Mesendoderm (in vitro differentiated cells): ENCODE measurements around the gene ITGB3BP.

ENCODE experiments used
- DNase-seq: peaks from one replicate; pipeline ENCODE4 v3.0.0; 2013
- H2AK5ac ChIP-seq: 2 replicates; pipeline ENCODE4 v1.6.1; 2013; ENCODE audit warnings: low read length, inconsistent platforms
- H2BK120ac ChIP-seq: 2 replicates; pipeline ENCODE4 v1.6.1; 2013; ENCODE audit warnings: low read depth, mild to moderate bottlenecking, low read length, moderate library complexity, mixed read lengths
- H2BK15ac ChIP-seq: replicated peaks from 2 replicates; pipeline ENCODE4 v1.6.1; 2013; ENCODE audit warnings: low read depth, mild to moderate bottlenecking, moderate library complexity
- H2BK5ac ChIP-seq: 2 replicates; pipeline ENCODE4 v1.6.1; 2013; ENCODE audit warnings: low read length, inconsistent platforms
- H3K18ac ChIP-seq: 2 replicates; pipeline ENCODE4 v1.6.1; 2013; ENCODE audit warnings: mild to moderate bottlenecking, low read length, mixed read lengths
- H3K23ac ChIP-seq: one replicate; pipeline ENCODE4 v1.6.1; 2013; ENCODE audit warnings: low read length
- H3K27ac ChIP-seq: 2 replicates; pipeline ENCODE4 v1.5.1; 2013; ENCODE audit warnings: low read depth, mild to moderate bottlenecking, inconsistent platforms, low read length, moderate library complexity
- H3K27me3 ChIP-seq: 2 replicates; pipeline ENCODE4 v1.6.1; 2013; ENCODE audit warnings: low read length, control low read depth, mild to moderate bottlenecking, inconsistent platforms; ENCODE audit not compliant: insufficient read depth, poor library complexity
- H3K36me3 ChIP-seq: 2 replicates; pipeline ENCODE4 v1.6.1; 2013; ENCODE audit warnings: low read length, inconsistent platforms; ENCODE audit not compliant: control insufficient read depth, insufficient read depth
- H3K4ac ChIP-seq: one replicate; pipeline ENCODE4 v1.6.1; 2013; ENCODE audit warnings: low read depth, mild to moderate bottlenecking, low read length, moderate library complexity
- H3K4me1 ChIP-seq: 2 replicates; pipeline ENCODE4 v1.6.1; 2013; ENCODE audit warnings: low read depth, low read length, inconsistent platforms; ENCODE audit not compliant: control insufficient read depth
- H3K4me2 ChIP-seq: 2 replicates; pipeline ENCODE4 v1.6.1; 2013; ENCODE audit warnings: low read length
- H3K4me3 ChIP-seq: 2 replicates; pipeline ENCODE4 v1.5.1; 2013; ENCODE audit warnings: mild to moderate bottlenecking, low read length
- H3K56ac ChIP-seq: one replicate; pipeline ENCODE4 v1.6.1; 2013; ENCODE audit warnings: low read length
- H3K79me1 ChIP-seq: 2 replicates; pipeline ENCODE4 v1.6.1; 2013; ENCODE audit warnings: low read length, inconsistent platforms
- H3K79me2 ChIP-seq: 2 replicates; pipeline ENCODE4 v1.6.1; 2013; ENCODE audit warnings: mild to moderate bottlenecking, low read length; ENCODE audit not compliant: control insufficient read depth, insufficient read depth
- H3K9ac ChIP-seq: 2 replicates; pipeline ENCODE4 v1.6.1; 2013; ENCODE audit warnings: low read length, inconsistent platforms
- H4K5ac ChIP-seq: one replicate; pipeline ENCODE4 v1.6.1; 2013; ENCODE audit warnings: low read length
- H4K8ac ChIP-seq: one replicate; pipeline ENCODE4 v1.6.1; 2013; ENCODE audit warnings: low read depth, mild to moderate bottlenecking, control low read depth, low read length, moderate library complexity
- WGBS: extraction: QIAGEN DNeasy Blood & Tissue Kit; methylation state at CpG from one replicate; pipeline ENCODE4 v1.1.7; 2013; ENCODE audit warnings: low lambda C conversion rate, missing lambda C conversion rate; ENCODE audit not compliant: insufficient coverage; ENCODE audit errors: extremely low coverage; 5-methylcytosine and 5-hydroxymethylcytosine counted together

The ITGB3BP gene

DNA sequence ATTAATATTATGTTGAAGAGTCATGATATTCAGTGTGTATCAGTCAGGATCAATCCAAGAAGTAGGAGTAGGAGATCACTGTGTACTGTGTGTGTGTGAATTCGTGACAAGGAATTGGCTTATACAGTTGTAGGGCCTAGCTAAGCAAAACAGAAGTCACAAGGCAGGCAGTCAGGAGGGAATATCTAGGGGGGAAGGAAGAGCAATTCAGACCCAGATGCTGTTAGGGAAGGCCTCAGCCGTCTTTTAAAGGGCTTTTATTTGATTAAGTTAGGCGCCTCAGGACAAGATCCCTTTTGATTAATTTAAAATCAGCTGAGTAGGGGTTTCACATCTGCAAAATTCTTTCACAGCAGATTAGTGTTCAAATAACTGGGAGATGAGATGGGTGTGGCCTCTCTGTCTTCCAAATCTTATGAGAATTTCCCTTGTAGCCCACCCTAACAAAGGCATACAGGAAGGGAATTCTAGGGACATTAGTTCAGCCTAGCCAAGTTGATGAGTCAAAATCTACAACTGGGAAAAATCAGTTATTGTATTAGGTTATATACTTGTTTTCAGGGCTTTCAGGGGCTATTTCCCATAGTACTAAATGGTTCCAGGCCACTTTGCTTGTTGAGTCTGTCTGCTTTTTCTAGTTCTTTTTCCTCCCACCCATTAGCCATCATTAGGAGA lies 108.2 kb downstream of the ITGB3BP start:
- no peak for DNase-seq
- Histone ChIP-seq H2AK5ac (no peak overlapping the region), H3K27ac (no peak overlapping the region), H3K9ac (no peak overlapping the region), H3K18ac (no peak overlapping the region), H4K5ac (no peak overlapping the region), H3K56ac (no peak overlapping the region), H4K8ac (no peak overlapping the region), H3K4me3 (no peak overlapping the region), H3K4me2 (no peak overlapping the region), H2BK15ac (no peak overlapping the region), H3K23ac (no peak overlapping the region), H3K4ac (no peak overlapping the region), H3K36me3 (no peaks in the 10 kb centered on the region), H3K79me2 (no peaks in the 10 kb centered on the region), H3K27me3 (no peaks in the 10 kb centered on the region), H2BK120ac (no peak overlapping the region), H3K79me1 (no peaks in the 10 kb centered on the region), H2BK5ac (no peak overlapping the region), H3K4me1 (no peaks in the 10 kb centered on the region)
- WGBS = no CpG with 5 or more reads among the region's 3 CpGs

DNA sequence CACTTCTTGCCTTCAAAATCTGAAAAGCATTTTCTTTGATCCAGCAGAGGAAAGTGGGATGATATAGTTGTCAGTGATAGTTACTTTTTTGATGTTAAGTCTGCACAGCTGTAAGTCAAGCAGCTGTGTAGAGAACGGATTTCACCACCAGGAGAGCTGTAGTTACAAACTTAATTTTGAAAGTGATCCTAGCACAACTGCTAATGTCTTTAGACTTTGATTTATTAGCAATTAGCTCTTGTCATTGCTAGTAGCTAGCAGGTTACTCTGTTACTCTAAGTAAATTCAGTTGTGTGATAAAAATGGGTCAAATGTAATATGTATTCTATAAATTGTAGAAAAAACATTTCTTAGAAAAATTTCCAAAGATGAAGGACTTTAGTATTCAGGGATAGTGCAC lies 109.6 kb downstream of the ITGB3BP start:
- no peak overlapping the region for H2AK5ac ChIP-seq
- H3K18ac ChIP-seq = no peak overlapping the region
- H3K27me3 ChIP-seq = no peaks in the 10 kb centered on the region
- no peak overlapping the region for H3K23ac ChIP-seq
- H3K56ac ChIP-seq = no peak overlapping the region
- no peak overlapping the region for H3K4ac ChIP-seq
- no peak overlapping the region for H4K5ac ChIP-seq
- no peak overlapping the region for H2BK15ac ChIP-seq
- H2BK5ac ChIP-seq = no peak overlapping the region
- H3K4me2 ChIP-seq = no peak overlapping the region
- H2BK120ac ChIP-seq = no peak overlapping the region
- H4K8ac ChIP-seq = no peak overlapping the region
- no peaks in the 10 kb centered on the region for H3K79me1 ChIP-seq
- no peak overlapping the region for H3K9ac ChIP-seq
- H3K4me1 ChIP-seq = no peaks in the 10 kb centered on the region
- H3K36me3 ChIP-seq = no peaks in the 10 kb centered on the region
- WGBS = no CpG with 5 or more reads among the region's 1 CpG
- H3K27ac ChIP-seq = no peak overlapping the region
- H3K4me3 ChIP-seq = no peak overlapping the region
- no peak for DNase-seq
- H3K79me2 ChIP-seq = no peaks in the 10 kb centered on the region

GRCh38 chr1:63411066-63411465 lies 112.0 kb downstream of the ITGB3BP start:
- H3K27ac ChIP-seq = no peak overlapping the region
- H3K56ac ChIP-seq = no peak overlapping the region
- H3K4me2 ChIP-seq = no peak overlapping the region
- no peak overlapping the region for H2BK120ac ChIP-seq
- no peak overlapping the region for H2AK5ac ChIP-seq
- no peak for DNase-seq
- no peaks in the 10 kb centered on the region for H3K4me1 ChIP-seq
- no peak overlapping the region for H3K4me3 ChIP-seq
- H4K5ac ChIP-seq = no peak overlapping the region
- H3K79me1 ChIP-seq = no peaks in the 10 kb centered on the region
- H2BK15ac ChIP-seq = no peak overlapping the region
- no peaks in the 10 kb centered on the region for H3K27me3 ChIP-seq
- H3K4ac ChIP-seq = no peak overlapping the region
- no peak overlapping the region for H3K18ac ChIP-seq
- H3K9ac ChIP-seq = no peak overlapping the region
- no CpG with 5 or more reads among the region's 2 CpGs for WGBS
- H3K23ac ChIP-seq = no peak overlapping the region
- H4K8ac ChIP-seq = no peak overlapping the region
- H3K79me2 ChIP-seq = no peaks in the 10 kb centered on the region
- H3K36me3 ChIP-seq = no peaks in the 10 kb centered on the region
- no peak overlapping the region for H2BK5ac ChIP-seq

GRCh38 chr1:63408331-63408730 lies 114.7 kb downstream of the ITGB3BP start:
- no peak for DNase-seq
- Histone ChIP-seq H3K27ac (no peak overlapping the region), H3K79me1 (no peaks in the 10 kb centered on the region), H3K79me2 (no peaks in the 10 kb centered on the region), H3K4me2 (no peak overlapping the region), H3K18ac (no peak overlapping the region), H3K27me3 (no peaks in the 10 kb centered on the region), H3K23ac (no peak overlapping the region), H3K4me3 (no peak overlapping the region), H3K9ac (no peak overlapping the region), H4K8ac (no peak overlapping the region), H3K4ac (no peak overlapping the region), H2BK5ac (no peak overlapping the region), H2BK15ac (no peak overlapping the region), H3K4me1 (no peaks in the 10 kb centered on the region), H3K56ac (no peak overlapping the region), H2BK120ac (no peak overlapping the region), H2AK5ac (no peak overlapping the region), H3K36me3 (no peaks in the 10 kb centered on the region), H4K5ac (no peak overlapping the region)
- no CpG with 5 or more reads among the region's 4 CpGs for WGBS

- H3K4me2 ChIP-seq = no peak overlapping the region
- no peak overlapping the region for H3K4me3 ChIP-seq
- H2BK15ac ChIP-seq = no peak overlapping the region
- no peak overlapping the region for H2BK120ac ChIP-seq
- no peak overlapping the region for H2BK5ac ChIP-seq
- H4K8ac ChIP-seq = no peak overlapping the region
- H2AK5ac ChIP-seq = no peak overlapping the region
- H3K79me1 ChIP-seq = no peaks in the 10 kb centered on the region
- no peaks in the 10 kb centered on the region for H3K27me3 ChIP-seq
- H3K36me3 ChIP-seq = no peaks in the 10 kb centered on the region
- H3K27ac ChIP-seq = no peak overlapping the region
- no peak for DNase-seq
- H3K23ac ChIP-seq = no peak overlapping the region
- no peak overlapping the region for H3K9ac ChIP-seq
- no peak overlapping the region for H3K18ac ChIP-seq
- H4K5ac ChIP-seq = no peak overlapping the region
- no peak overlapping the region for H3K56ac ChIP-seq
- H3K4me1 ChIP-seq = no peaks in the 10 kb centered on the region
- H3K4ac ChIP-seq = no peak overlapping the region
- H3K79me2 ChIP-seq = no peaks in the 10 kb centered on the region
Observed at GRCh38 chr1:63407002-63407401, 116.0 kb downstream of the ITGB3BP start.

DNA sequence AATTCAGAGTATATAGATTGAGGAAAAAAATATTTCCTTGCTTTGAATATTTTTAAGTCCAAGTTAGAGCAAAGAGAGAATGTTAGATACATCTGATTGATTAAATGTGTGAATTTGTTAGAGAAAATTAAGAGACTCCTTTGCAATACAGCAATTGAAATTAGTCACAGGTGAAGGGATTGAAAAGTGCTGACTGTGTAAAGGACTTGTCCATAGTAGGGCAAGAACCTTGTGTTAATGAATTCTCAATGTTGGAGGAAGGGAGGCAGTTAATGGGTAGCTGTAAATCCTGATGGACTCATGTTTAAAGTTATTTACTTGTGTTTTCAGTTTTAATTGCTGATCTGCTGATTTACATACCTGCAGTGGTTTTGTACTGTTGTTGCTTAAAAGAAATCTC lies 117.0 kb downstream of the ITGB3BP start:
- Histone ChIP-seq H3K79me1 (no peaks in the 10 kb centered on the region), H4K5ac (no peak overlapping the region), H3K23ac (no peak overlapping the region), H4K8ac (no peak overlapping the region), H3K9ac (no peak overlapping the region), H2AK5ac (no peak overlapping the region), H3K56ac (no peak overlapping the region), H3K4me3 (no peak overlapping the region), H3K36me3 (no peaks in the 10 kb centered on the region), H2BK15ac (no peak overlapping the region), H3K18ac (no peak overlapping the region), H3K27ac (no peak overlapping the region), H3K4ac (no peak overlapping the region), H2BK120ac (no peak overlapping the region), H2BK5ac (no peak overlapping the region), H3K4me2 (no peak overlapping the region), H3K4me1 (no peaks in the 10 kb centered on the region), H3K79me2 (no peaks in the 10 kb centered on the region), H3K27me3 (no peaks in the 10 kb centered on the region)
- DNase-seq = no peak
